Occipital lobe (tissue), 2 donors: ENCODE data around the gene PHTF2. TPM values are rescaled to one million over a fixed set of nuclear protein-coding genes. Genes with fewer than 3 reads are reported as not detected.
"Not testable (repeated sequence)": the region's sequence is repeated elsewhere in the genome, so short reads cannot be mapped to it uniquely, and the experiment has no call there.

Source experiments
- DNase-seq: peaks from one replicate; lab custom pipeline; 2025; lab: John Stamatoyannopoulos, UW
- total RNA-seq: library from RNA; depleted of rRNA; stranded (reverse); fragments of >200 nt; gene quantifications from one replicate; pipeline ENCODE4 v1.2.3, GENCODE V29; 2014

PHTF2 gene
- total RNA-seq, 1 donor from 2014 or later: 46.0 TPM

- no peak for DNase-seq
Observed at GRCh38 chr7:77830649-77831355, 32.2 kb downstream of the PHTF2 start.

- no peak for DNase-seq
Observed at GRCh38 chr7:77831481-77831880, 32.9 kb downstream of the PHTF2 start.

- no peak for DNase-seq
Observed at GRCh38 chr7:77831953-77832352, 33.4 kb downstream of the PHTF2 start.

GRCh38 chr7:77833136-77833535 is 34.6 kb downstream of the PHTF2 start:
- no peak for DNase-seq

GRCh38 chr7:77836425-77836824 is 37.9 kb downstream of the PHTF2 start:
- DNase-seq: not testable (repeated sequence)

GRCh38 chr7:77837275-77837674 is 38.7 kb downstream of the PHTF2 start:
- no peak for DNase-seq

- DNase-seq: no peak
Observed at GRCh38 chr7:77837966-77838365, 39.4 kb downstream of the PHTF2 start.

GRCh38 chr7:77838929-77839491 is 40.4 kb downstream of the PHTF2 start:
- DNase-seq: no peak

GRCh38 chr7:77839919-77840318 is 41.3 kb downstream of the PHTF2 start:
- no peak for DNase-seq

GRCh38 chr7:77843194-77843593 is 44.6 kb downstream of the PHTF2 start:
- DNase-seq: no peak

GRCh38 chr7:77846317-77847092 is 47.9 kb downstream of the PHTF2 start:
- DNase-seq: no peak

- DNase-seq: no peak
Observed at GRCh38 chr7:77855371-77856083, 57.0 kb downstream of the PHTF2 start.

- no peak for DNase-seq
Observed at GRCh38 chr7:77858278-77858677, 59.7 kb downstream of the PHTF2 start.

GRCh38 chr7:77859343-77859742 is 60.8 kb downstream of the PHTF2 start:
- no peak for DNase-seq

- no peak for DNase-seq
Observed at GRCh38 chr7:77862691-77863090, 64.1 kb downstream of the PHTF2 start.

- no peak for DNase-seq
Observed at GRCh38 chr7:77863860-77864259, 65.3 kb downstream of the PHTF2 start.

GRCh38 chr7:77866370-77866769 is 67.8 kb downstream of the PHTF2 start:
- DNase-seq: no peak

- DNase-seq: no peak
Observed at GRCh38 chr7:77866786-77867536, 68.4 kb downstream of the PHTF2 start.

GRCh38 chr7:77867537-77867865 is 68.9 kb downstream of the PHTF2 start:
- no peak for DNase-seq

- DNase-seq: not testable (repeated sequence)
Observed at GRCh38 chr7:77872256-77872655, 73.7 kb downstream of the PHTF2 start.
